Naive thymus-derived CD8-positive, alpha-beta T cell (primary cell): Measurements from ENCODE around the gene DOCK6. TPM values are rescaled to one million over a fixed set of nuclear protein-coding genes. Genes with fewer than 3 reads are reported as not detected.

ENCODE experiments used
- ATAC-seq, 2 donors: fragments of 150-1000 bp; cut with Tn5 transposase in 1 of 2; sonication (Bioruptor Pico), chemical (Tn5 transposase) in 1 of 2; 1 replicate in 1 of 2; 2 replicates in 1 of 2; pipeline ENCODE4 v1.10.0; 2021; ENCODE audit warnings: mild to moderate bottlenecking in 2 of 2, moderate library complexity in 2 of 2
- POLR2A ChIA-PET: fragments of 350-600 bp; sonication (Branson Sonifier 250); formaldehyde crosslinking; loops from one replicate; lab custom pipeline; 2021; ENCODE audit warnings: antibody characterized with exemption; lab: Charles Lee
- DNase-seq, 10 donors: peaks; one replicate each; pipeline versions ENCODE4 v3.0.0 to v3.0.0-alpha.2; 2020 to 2022
- H3K27ac Mint-ChIP-seq, 10 donors: one replicate each; pipeline ENCODE4 v1.8.0; 2020 to 2022; ENCODE audit warnings: mild to moderate bottlenecking in 10 of 10, mixed read lengths in 10 of 10, moderate library complexity in 4 of 10, inconsistent platforms in 1 of 10
- H3K27me3 Mint-ChIP-seq, 5 donors: one replicate each; pipeline ENCODE4 v1.8.0; 2021 to 2022; ENCODE audit warnings: mixed read lengths in 5 of 5
- H3K36me3 Mint-ChIP-seq, 3 donors: one replicate each; pipeline ENCODE4 v1.8.0; 2020 to 2022; ENCODE audit warnings: mixed read lengths in 3 of 3, mild to moderate bottlenecking in 2 of 3, inconsistent platforms in 1 of 3
- H3K4me1 Mint-ChIP-seq, 4 donors: one replicate each; pipeline ENCODE4 v1.8.0; 2021 to 2022; ENCODE audit warnings: mixed read lengths in 4 of 4
- H3K4me3 Mint-ChIP-seq, 10 donors: one replicate each; pipeline ENCODE4 v1.8.0; 2020 to 2022; ENCODE audit warnings: mild to moderate bottlenecking in 10 of 10, mixed read lengths in 10 of 10, moderate library complexity in 6 of 10, inconsistent platforms in 1 of 10
- H3K9me3 Mint-ChIP-seq, 9 donors: one replicate each; pipeline ENCODE4 v1.8.0; 2020 to 2022; ENCODE audit warnings: mixed read lengths in 9 of 9, mild to moderate bottlenecking in 3 of 9, inconsistent platforms in 1 of 9, moderate library complexity in 1 of 9
- polyA plus RNA-seq, 3 donors: library from polyadenylated mRNA; unstranded; fragments of 300-500 nt; fragmentation: Illumina TruSeq; gene quantifications; one replicate each; pipeline ENCODE4 v1.2.3, GENCODE V29; 2021
- total RNA-seq, 8 experiments: library from RNA in 2 of 8; stranded (reverse) in 2 of 8; gene quantifications; one replicate each; pipeline ENCODE4 v1.2.3 and lab custom pipeline; 2021 to 2026

The DOCK6 gene
- total and polyA plus RNA-seq, 5 experiments from 2014 or later = 0.16 to 0.34 TPM; not detected in 3

- no peaks in the 10 kb centered on the region for H3K36me3 Mint-ChIP-seq
- H3K27me3 Mint-ChIP-seq = peaks cover 0 to 11% (median 4%) of the 10 kb centered on the region in 5 donors
- H3K9me3 Mint-ChIP-seq = peaks cover 0 to 5% (median 0%) of the 10 kb centered on the region in 9 donors
- DNase-seq (no peak), ATAC-seq (no peak)
- H3K4me3 Mint-ChIP-seq = no peak overlapping the region
- H3K4me1 Mint-ChIP-seq = no peaks in the 10 kb centered on the region
- POLR2A ChIA-PET = no interaction called here
- no peak overlapping the region for H3K27ac Mint-ChIP-seq
These were observed 29.8 kb downstream of the DOCK6 start for GRCh38 chr19:11232555-11232954.

DNA sequence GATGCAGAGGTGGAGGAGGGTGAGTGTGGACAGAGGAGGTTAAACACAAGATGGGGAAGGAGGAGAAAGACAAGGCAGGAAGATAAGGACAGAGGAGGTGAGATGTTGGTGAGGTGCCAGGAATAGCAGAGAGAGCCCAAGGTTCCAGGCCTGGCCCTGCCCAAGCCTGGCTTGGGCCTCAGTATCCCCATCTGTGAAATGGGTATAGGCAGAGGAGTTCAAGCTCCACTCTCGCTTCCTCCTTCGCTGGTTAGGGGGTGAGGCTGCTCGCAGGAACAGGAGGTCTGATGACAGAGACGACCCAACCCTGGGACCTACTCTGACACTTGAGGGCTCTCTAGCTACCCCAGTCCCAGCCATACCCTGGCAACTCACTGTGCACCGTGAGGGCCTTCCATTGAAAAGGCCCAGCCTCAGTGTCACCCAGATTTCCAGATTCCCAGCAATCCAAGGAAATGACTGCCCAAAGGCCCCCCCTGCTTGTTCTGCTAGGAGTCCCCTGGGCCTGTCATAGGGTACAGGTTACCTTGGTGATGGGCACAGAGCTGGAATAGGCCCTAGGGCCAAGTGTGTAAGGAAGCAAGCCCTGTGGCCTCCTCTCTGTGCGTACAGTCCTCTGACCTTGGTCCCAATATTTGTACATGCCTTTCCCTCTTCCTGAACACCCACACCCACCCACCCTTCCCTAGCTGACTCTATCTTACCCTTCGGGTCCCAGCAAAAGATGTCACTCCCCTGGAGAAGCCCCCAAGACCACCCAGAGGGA, 31.5 kb downstream of the DOCK6 start:
- Mint-ChIP-seq H3K27me3 (peaks cover 0 to 13% (median 4%) of the 10 kb centered on the region in 5 donors), H3K9me3 (peaks cover 0 to 2% (median 0%) of the 10 kb centered on the region in 9 donors), H3K4me1 (peaks cover 0 to 2% (median 0%) of the 10 kb centered on the region in 4 donors), H3K36me3 (no peaks in the 10 kb centered on the region), H3K27ac (peak overlapping the region in 1 of 10 donors; percentile 53), H3K4me3 (no peak overlapping the region)
- DNase-seq (no peak), ATAC-seq (no peak)
- POLR2A ChIA-PET = no interaction called here

- Mint-ChIP-seq H3K27me3 (peaks cover 0 to 16% (median 8%) of the 10 kb centered on the region in 5 donors), H3K9me3 (peaks cover 0 to 6% (median 0%) of the 10 kb centered on the region in 9 donors), H3K36me3 (no peaks in the 10 kb centered on the region), H3K4me3 (peak overlapping the region in 1 of 10 donors; percentile 20), H3K4me1 (peaks cover 0 to 4% (median 0%) of the 10 kb centered on the region in 4 donors), H3K27ac (no peak overlapping the region)
- POLR2A ChIA-PET = no interaction called here
- no peak for DNase-seq
- no peak for ATAC-seq
These were observed 35.0 kb downstream of the DOCK6 start for GRCh38 chr19:11227195-11227886.

DNA sequence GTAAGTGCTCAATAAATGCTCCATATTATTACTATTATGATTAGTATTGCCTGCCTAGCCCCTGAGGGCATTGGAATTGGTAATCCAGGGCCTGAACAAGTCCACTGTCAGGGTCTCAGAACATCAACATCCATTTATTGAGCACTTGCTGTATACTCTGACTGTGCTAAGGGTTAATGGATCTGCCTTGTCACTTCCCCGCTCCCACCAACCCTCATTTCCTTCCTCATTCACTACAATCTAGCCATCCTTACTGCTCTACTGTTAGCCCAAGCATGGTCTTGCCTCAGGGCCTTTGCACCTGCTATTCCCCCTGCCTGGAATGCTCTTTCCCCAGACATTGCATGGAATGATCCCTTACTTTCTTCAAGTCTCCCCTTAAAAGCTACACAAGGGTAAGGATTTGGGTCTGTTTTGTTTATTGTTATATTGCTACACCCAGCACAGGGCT, 35.6 kb downstream of the DOCK6 start:
- no peak overlapping the region for H3K27ac Mint-ChIP-seq
- ATAC-seq (no peak), DNase-seq (no peak)
- POLR2A ChIA-PET = no interaction called here
- no peaks in the 10 kb centered on the region for H3K36me3 Mint-ChIP-seq
- H3K27me3 Mint-ChIP-seq = peaks cover 0 to 22% (median 10%) of the 10 kb centered on the region in 5 donors
- peaks cover 0 to 9% (median 5%) of the 10 kb centered on the region in 9 donors for H3K9me3 Mint-ChIP-seq
- H3K4me1 Mint-ChIP-seq = peaks cover 0 to 4% (median 0%) of the 10 kb centered on the region in 4 donors
- H3K4me3 Mint-ChIP-seq = no peak overlapping the region

DNA sequence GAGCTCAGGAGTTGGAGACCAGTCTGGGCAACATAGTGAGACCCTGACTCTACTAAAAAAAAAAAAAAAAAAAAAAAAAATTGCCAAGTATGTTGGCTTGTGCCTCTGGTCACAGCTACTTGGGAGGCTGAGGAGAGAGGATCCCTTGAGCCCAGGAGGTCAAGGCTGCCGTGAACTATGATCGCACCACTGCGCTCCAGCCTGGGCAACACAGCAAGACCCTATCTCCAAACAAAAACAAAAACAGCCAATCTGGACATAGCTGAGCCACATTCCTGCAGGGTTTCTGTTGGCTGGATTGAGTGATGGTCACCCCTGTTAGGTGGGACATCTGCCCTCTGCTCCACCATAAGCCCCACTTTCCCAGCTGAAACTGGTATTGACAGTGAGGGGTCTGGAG, 36.5 kb downstream of the DOCK6 start:
- peaks cover 0 to 18% (median 12%) of the 10 kb centered on the region in 9 donors for H3K9me3 Mint-ChIP-seq
- no peak overlapping the region for H3K27ac Mint-ChIP-seq
- DNase-seq (no peak), ATAC-seq (no peak)
- POLR2A ChIA-PET = no interaction called here
- H3K36me3 Mint-ChIP-seq = peaks cover 0 to 8% (median 5%) of the 10 kb centered on the region in 3 donors
- peaks cover 0 to 28% (median 12%) of the 10 kb centered on the region in 5 donors for H3K27me3 Mint-ChIP-seq
- H3K4me1 Mint-ChIP-seq = peaks cover 0 to 4% (median 0%) of the 10 kb centered on the region in 4 donors
- no peak overlapping the region for H3K4me3 Mint-ChIP-seq

- peaks cover 0 to 4% (median 0%) of the 10 kb centered on the region in 4 donors for H3K4me1 Mint-ChIP-seq
- H3K27me3 Mint-ChIP-seq = peaks cover 0 to 28% (median 16%) of the 10 kb centered on the region in 5 donors
- POLR2A ChIA-PET = no interaction called here
- no peak overlapping the region for H3K27ac Mint-ChIP-seq
- H3K4me3 Mint-ChIP-seq = no peak overlapping the region
- peaks cover 4 to 23% (median 17%) of the 10 kb centered on the region in 9 donors for H3K9me3 Mint-ChIP-seq
- DNase-seq = no peak
- peaks cover 0 to 14% (median 9%) of the 10 kb centered on the region in 3 donors for H3K36me3 Mint-ChIP-seq
- no peak for ATAC-seq
These were observed 37.2 kb downstream of the DOCK6 start for GRCh38 chr19:11225172-11225571.

DNA sequence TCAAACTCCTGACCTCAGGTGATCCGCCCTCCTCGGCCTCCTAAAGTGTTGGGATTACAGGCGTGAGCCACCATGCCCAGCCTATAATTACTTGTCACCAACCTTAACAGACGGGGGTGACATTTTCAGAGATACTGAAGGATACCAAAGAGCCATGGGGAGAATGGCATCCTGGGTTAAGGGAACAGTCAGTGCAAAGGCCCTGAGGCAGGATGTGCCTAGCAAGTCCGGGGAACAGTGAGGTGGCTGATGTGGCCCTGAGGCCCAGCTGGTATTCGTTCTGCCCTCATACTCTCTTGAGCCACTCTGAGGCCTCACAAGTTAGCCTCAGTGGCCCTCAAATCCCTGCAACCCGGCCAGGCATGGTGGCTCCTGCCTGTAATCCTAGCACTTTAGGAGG, 37.9 kb downstream of the DOCK6 start:
- ATAC-seq (no peak), DNase-seq (no peak)
- Mint-ChIP-seq H3K36me3 (peaks cover 0 to 15% (median 9%) of the 10 kb centered on the region in 3 donors), H3K9me3 (peaks cover 4 to 25% (median 22%) of the 10 kb centered on the region in 9 donors), H3K27ac (no peak overlapping the region), H3K4me1 (peaks cover 0 to 4% (median 0%) of the 10 kb centered on the region in 4 donors), H3K4me3 (no peak overlapping the region), H3K27me3 (peaks cover 0 to 28% (median 17%) of the 10 kb centered on the region in 5 donors)
- POLR2A ChIA-PET = no interaction called here

DNA sequence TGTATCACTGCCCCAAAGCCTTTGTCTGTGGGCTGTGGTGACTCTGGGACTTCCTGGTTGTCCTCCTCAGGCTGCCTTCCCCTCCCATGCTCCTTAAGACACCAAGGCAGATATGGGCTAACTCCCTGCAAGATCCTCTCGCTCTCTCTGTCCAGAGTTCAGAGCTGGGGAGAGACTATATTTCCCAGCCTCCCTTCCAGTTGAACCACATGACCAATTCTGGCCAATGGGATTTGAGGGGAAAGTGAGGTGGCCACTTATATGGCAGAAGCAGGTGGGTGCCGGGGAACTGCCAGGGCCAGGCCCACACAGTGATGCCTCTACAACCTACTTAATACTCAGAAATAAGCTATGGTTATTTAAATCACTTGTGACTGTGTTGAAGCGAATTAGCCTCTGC, 39.1 kb downstream of the DOCK6 start:
- DNase-seq = no peak
- POLR2A ChIA-PET = no interaction called here
- H3K4me3 Mint-ChIP-seq = no peak overlapping the region

DNA sequence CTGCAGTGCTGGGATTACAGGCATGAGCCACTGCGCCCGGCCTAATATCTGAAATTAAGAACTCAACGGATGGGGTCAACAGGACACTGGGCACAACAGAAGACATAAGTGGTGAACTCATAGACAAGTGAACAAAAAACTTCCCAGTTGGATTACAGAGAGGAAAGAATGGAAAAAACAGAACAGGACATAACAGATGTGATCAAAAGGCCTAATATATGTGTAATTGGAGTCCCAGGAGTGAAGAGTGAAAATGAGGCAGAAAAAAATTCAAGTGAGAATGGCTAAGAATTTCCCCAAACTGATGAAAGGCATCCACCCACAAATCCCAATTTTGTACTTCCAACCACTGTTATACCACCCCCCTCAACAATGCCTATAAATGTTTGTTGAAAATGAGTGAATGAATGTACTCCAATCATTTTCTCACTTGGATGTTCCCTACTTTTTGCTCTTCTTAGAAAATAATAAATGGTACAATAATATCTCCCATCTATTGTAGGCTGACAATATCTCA, 41.2 kb downstream of the DOCK6 start:
- Mint-ChIP-seq H3K27me3 (peaks cover 0 to 24% (median 17%) of the 10 kb centered on the region in 5 donors), H3K4me3 (no peak overlapping the region), H3K36me3 (peaks cover 0 to 15% (median 9%) of the 10 kb centered on the region in 3 donors), H3K27ac (no peak overlapping the region), H3K4me1 (peaks cover 0 to 2% (median 0%) of the 10 kb centered on the region in 4 donors), H3K9me3 (peaks cover 4 to 25% (median 22%) of the 10 kb centered on the region in 9 donors)
- POLR2A ChIA-PET = no interaction called here
- no peak for DNase-seq
- no peak for ATAC-seq

More for the DNA sequence above, 39.1 kb downstream of the DOCK6 start:
- H3K27ac Mint-ChIP-seq = no peak overlapping the region
- H3K9me3 Mint-ChIP-seq = peaks cover 4 to 25% (median 22%) of the 10 kb centered on the region in 9 donors
- peaks cover 0 to 25% (median 10%) of the 10 kb centered on the region in 5 donors for H3K27me3 Mint-ChIP-seq
- peaks cover 0 to 15% (median 9%) of the 10 kb centered on the region in 3 donors for H3K36me3 Mint-ChIP-seq
- ATAC-seq = no peak
- peaks cover 0 to 4% (median 0%) of the 10 kb centered on the region in 4 donors for H3K4me1 Mint-ChIP-seq

GRCh38 chr19:11214387-11214786, 47.9 kb downstream of the DOCK6 start:
- H3K4me3 Mint-ChIP-seq = no peak overlapping the region
- H3K27ac Mint-ChIP-seq = no peak overlapping the region
- DNase-seq (no peak), ATAC-seq (no peak)
- POLR2A ChIA-PET = no interaction called here
- H3K27me3 Mint-ChIP-seq = peaks cover 1 to 25% (median 18%) of the 10 kb centered on the region in 5 donors
- no peaks in the 10 kb centered on the region for H3K36me3 Mint-ChIP-seq
- no peaks in the 10 kb centered on the region for H3K4me1 Mint-ChIP-seq
- H3K9me3 Mint-ChIP-seq = peaks cover 0 to 2% (median 0%) of the 10 kb centered on the region in 9 donors

- peak overlapping the region in 1 of 10 donors; percentile 31 for H3K4me3 Mint-ChIP-seq
- H3K36me3 Mint-ChIP-seq = no peaks in the 10 kb centered on the region
- H3K27ac Mint-ChIP-seq = no peak overlapping the region
- POLR2A ChIA-PET = interaction anchor here (0.8 kb wide), 1 partner anchor 90 kb away, joined by 5 read pairs; no protein-coding TSS in a partner anchor
- H3K27me3 Mint-ChIP-seq = peaks cover 1 to 29% (median 16%) of the 10 kb centered on the region in 5 donors
- ATAC-seq (no peak), DNase-seq (no peak)
- no peaks in the 10 kb centered on the region for H3K9me3 Mint-ChIP-seq
- H3K4me1 Mint-ChIP-seq = peaks cover 0 to 5% (median 0%) of the 10 kb centered on the region in 4 donors
These were observed 51.7 kb downstream of the DOCK6 start for GRCh38 chr19:11210656-11210928.

- Mint-ChIP-seq H3K4me1 (peaks cover 0 to 5% (median 0%) of the 10 kb centered on the region in 4 donors), H3K36me3 (no peaks in the 10 kb centered on the region), H3K4me3 (no peak overlapping the region), H3K27me3 (peaks cover 1 to 25% (median 17%) of the 10 kb centered on the region in 5 donors), H3K9me3 (no peaks in the 10 kb centered on the region), H3K27ac (no peak overlapping the region)
- no peak for ATAC-seq
- no peak for DNase-seq
- POLR2A ChIA-PET = interaction anchor here (0.8 kb wide), 1 partner anchor 89 kb away, joined by 5 read pairs; no protein-coding TSS in a partner anchor
These were observed 52.3 kb downstream of the DOCK6 start for GRCh38 chr19:11209839-11210655.
